Panc1 (cell line): ENCODE data around the gene ASB6. TPM values are rescaled to one million over a fixed set of nuclear protein-coding genes. Genes with fewer than 3 reads are reported as not detected.

Source experiments
- ATAC-seq: fragments of 200-7000 bp; cut with Tn5 transposase; 2 replicates; pipeline ENCODE4 v1.9.1; 2020; ENCODE audit warnings: mild to moderate bottlenecking, moderate library complexity
- BruUV-seq: library from RNA; stranded (reverse); fragments of 400-500 nt; replicated peaks from 2 replicates; lab custom pipeline; 2021; lab: Mats Ljungman, UMichigan
- CTCF ChIA-PET: fragments of 300-600 bp; sonication (Branson Sonifier 250); formaldehyde crosslinking; loops from one replicate; lab custom pipeline; 2022; ENCODE audit warnings: antibody characterized with exemption; lab: Charles Lee
- POLR2A ChIA-PET: fragments of 300-600 bp; sonication (Branson Sonifier 250); formaldehyde crosslinking; loops from one replicate; lab custom pipeline; 2022; ENCODE audit warnings: antibody characterized with exemption; lab: Charles Lee
- DNase-seq: peaks from one replicate; pipeline ENCODE4 v3.0.0-alpha.2; 2010; ENCODE audit warnings: low read depth, low spot score
- H3K27ac ChIP-seq: 2 replicates; pipeline ENCODE4 v1.5.1; 2011; ENCODE audit warnings: mild to moderate bottlenecking, low read length, inconsistent platforms
- H3K27me3 ChIP-seq: fragments of 200-500 bp; sonication (Bioruptor generic); 2 replicates; pipeline ENCODE4 v1.6.0; 2014; ENCODE audit warnings: low read length, inconsistent platforms; ENCODE audit not compliant: control insufficient read depth, insufficient read depth
- H3K36me3 ChIP-seq: fragments of 200-500 bp; sonication (Bioruptor generic); 2 replicates; pipeline ENCODE4 v1.5.1; 2014; ENCODE audit warnings: inconsistent platforms, mild to moderate bottlenecking, low read length, moderate library complexity; ENCODE audit not compliant: control insufficient read depth, insufficient read depth
- H3K4me1 ChIP-seq: 2 replicates; pipeline ENCODE4 v1.5.1; 2011; ENCODE audit warnings: inconsistent platforms, mild to moderate bottlenecking, low read length, moderate library complexity; ENCODE audit not compliant: control insufficient read depth, insufficient read depth
- H3K4me3 ChIP-seq, 2 experiments: 2 replicates each; pipeline ENCODE4 v1.5.1; 2011 to 2012; ENCODE audit warnings: low read depth in 2 of 2, low read length in 2 of 2, mild to moderate bottlenecking in 2 of 2, inconsistent platforms in 1 of 2, moderate library complexity in 1 of 2
- H3K9me3 ChIP-seq: fragments of 200-500 bp; sonication (Bioruptor generic); 2 replicates; pipeline ENCODE4 v1.5.1; 2014; ENCODE audit warnings: low read depth, mild to moderate bottlenecking, inconsistent platforms, low read length, moderate library complexity; ENCODE audit not compliant: control insufficient read depth, insufficient read depth
- POLR2AphosphoS5 ChIP-seq: IDR thresholded peaks from 2 replicates; pipeline ENCODE4 v1.6.1; 2012; ENCODE audit warnings: mild to moderate bottlenecking, low read depth, low read length, moderate library complexity
- REST ChIP-seq, 2 experiments: IDR thresholded peaks; 2 replicates each; pipeline ENCODE4 v1.6.1; 2011 to 2012; ENCODE audit warnings: low read depth in 2 of 2, control low read depth in 1 of 2, low read length in 1 of 2, mild to moderate bottlenecking in 1 of 2, moderate library complexity in 1 of 2; ENCODE audit not compliant: insufficient read depth in 1 of 2
- SIN3A ChIP-seq: IDR thresholded peaks from 2 replicates; pipeline ENCODE4 v1.6.1; 2012; ENCODE audit warnings: low read depth, mild to moderate bottlenecking, low read length, moderate library complexity, borderline replicate concordance; ENCODE audit not compliant: insufficient read depth
- TCF7L2 ChIP-seq: IDR thresholded peaks from 2 replicates; pipeline ENCODE4 v1.6.1; 2011; ENCODE audit warnings: mild to moderate bottlenecking, low read depth, low read length, inconsistent platforms
- in situ Hi-C: cut with HindIII; loops from 2 replicates; pipeline ENCODE4 v1.10.0; 2016; ENCODE audit warnings: low sequenced_read_pairs, low pct_unique_long_range_greater_than_20kb
- intact Hi-C: fragments of 100-400 bp; cut with micrococcal nuclease; formaldehyde crosslinking; loops from one replicate; pipeline ENCODE4 v1.10.0; 2022; ENCODE audit not compliant: unreplicated experiment
- total RNA-seq: library from RNA; stranded (reverse); gene quantifications from one replicate; pipeline ENCODE4 v1.2.1, GENCODE V29; 2021; ENCODE audit not compliant: unreplicated experiment
- TF ChIP-seq, protein P1 (sequence below): fragments of 450-650 bp; IDR thresholded peaks from 2 replicates; pipeline ENCODE4 v1.5.1; 2017; ENCODE audit warnings: mild to moderate bottlenecking

The ASB6 gene
- total RNA-seq, 1 experiment from 2014 or later: 14.3 TPM

GRCh38 chr9:129639034-129639630, 2.8 kb downstream of the ASB6 start:
- DNase-seq (no peak), ATAC-seq (no peak)
- no TSS peak for BruUV-seq
- no peaks in the 10 kb centered on the region; the same call in 1 of the 2 replicates for H3K36me3 ChIP-seq
- CTCF ChIA-PET: interaction anchor here (1.1 kb wide), 1 partner anchor 30 kb away, joined by 3 read pairs; no protein-coding TSS in a partner anchor
- no peak for TF ChIP-seq REST (IDR thresholded peaks at IDR 0.05; ENCODE audit: insufficient read depth in 1 of 2, low read depth in 2 of 2, low read length in 1 of 2)
- TF ChIP-seq, protein P1, sequence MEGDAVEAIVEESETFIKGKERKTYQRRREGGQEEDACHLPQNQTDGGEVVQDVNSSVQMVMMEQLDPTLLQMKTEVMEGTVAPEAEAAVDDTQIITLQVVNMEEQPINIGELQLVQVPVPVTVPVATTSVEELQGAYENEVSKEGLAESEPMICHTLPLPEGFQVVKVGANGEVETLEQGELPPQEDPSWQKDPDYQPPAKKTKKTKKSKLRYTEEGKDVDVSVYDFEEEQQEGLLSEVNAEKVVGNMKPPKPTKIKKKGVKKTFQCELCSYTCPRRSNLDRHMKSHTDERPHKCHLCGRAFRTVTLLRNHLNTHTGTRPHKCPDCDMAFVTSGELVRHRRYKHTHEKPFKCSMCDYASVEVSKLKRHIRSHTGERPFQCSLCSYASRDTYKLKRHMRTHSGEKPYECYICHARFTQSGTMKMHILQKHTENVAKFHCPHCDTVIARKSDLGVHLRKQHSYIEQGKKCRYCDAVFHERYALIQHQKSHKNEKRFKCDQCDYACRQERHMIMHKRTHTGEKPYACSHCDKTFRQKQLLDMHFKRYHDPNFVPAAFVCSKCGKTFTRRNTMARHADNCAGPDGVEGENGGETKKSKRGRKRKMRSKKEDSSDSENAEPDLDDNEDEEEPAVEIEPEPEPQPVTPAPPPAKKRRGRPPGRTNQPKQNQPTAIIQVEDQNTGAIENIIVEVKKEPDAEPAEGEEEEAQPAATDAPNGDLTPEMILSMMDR: no peak
- TF ChIP-seq SIN3A: no peak
- TF ChIP-seq POLR2AphosphoS5: no peak
- in situ Hi-C loops: no loop called here
- intact Hi-C loops: no loop called here
- no peaks in the 10 kb centered on the region for H3K4me1 ChIP-seq
- no peak overlapping the region for H3K27ac ChIP-seq
- H3K9me3 ChIP-seq: no peaks in the 10 kb centered on the region
- POLR2A ChIA-PET: no interaction called here
- H3K27me3 ChIP-seq: no peaks in the 10 kb centered on the region
- H3K4me3 ChIP-seq: no peak overlapping the region

DNA sequence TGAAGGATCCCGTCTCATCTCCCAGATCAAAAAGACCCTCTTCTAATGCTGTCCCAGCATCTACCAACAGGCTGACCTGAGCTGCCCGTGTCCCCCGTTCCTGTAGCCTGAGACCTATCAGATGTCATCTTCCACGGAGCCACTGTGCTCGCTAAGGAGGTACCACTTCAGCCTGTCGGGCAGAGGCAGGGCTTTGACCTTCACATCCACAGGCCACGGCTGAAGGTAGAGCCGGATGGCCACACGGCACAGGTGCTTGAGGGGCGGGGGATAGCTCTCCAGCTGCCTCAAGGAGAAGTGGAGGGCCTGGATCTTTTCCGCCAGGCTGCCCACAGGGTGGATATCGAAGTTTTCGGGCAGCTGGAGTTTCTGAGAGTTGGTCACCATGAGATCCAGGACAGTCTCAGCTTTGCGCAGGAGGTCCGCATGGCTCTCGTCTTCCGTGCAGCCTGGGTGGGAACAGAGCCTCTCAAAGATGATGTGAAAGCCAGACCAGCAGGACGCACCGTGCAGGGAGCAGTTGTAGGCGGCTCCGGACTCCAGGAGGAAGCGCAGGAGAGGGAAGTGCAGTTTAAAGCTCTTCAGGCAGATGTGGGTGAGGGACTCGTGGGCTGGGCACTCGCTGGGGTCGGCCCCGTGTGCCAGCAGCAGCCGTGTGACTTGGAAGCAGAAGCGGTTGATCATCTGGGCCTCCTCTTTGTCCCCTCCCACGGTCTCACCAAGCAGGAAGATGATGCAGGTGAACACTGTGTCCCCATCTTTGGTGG, 4.1 kb downstream of the ASB6 start:
- CTCF ChIA-PET: interaction anchor here (0.6 kb wide), 1 partner anchor 338 kb away, joined by 5 read pairs; no protein-coding TSS in a partner anchor
- POLR2A ChIA-PET: interaction anchor here (0.6 kb wide), 1 partner anchor 15 kb away, joined by 4 read pairs; no protein-coding TSS in a partner anchor
- Histone ChIP-seq H3K27me3 (no peaks in the 10 kb centered on the region), H3K4me1 (no peaks in the 10 kb centered on the region), H3K27ac (no peak overlapping the region), H3K9me3 (no peaks in the 10 kb centered on the region), H3K4me3 (no peak overlapping the region), H3K36me3 (no peaks in the 10 kb centered on the region; the same call in 1 of the 2 replicates)
- in situ Hi-C loops (no loop called here), intact Hi-C loops (no loop called here)
- ATAC-seq: no peak
- TSS peak; percentile 26 for BruUV-seq
- TF ChIP-seq POLR2AphosphoS5: no peak
- TF ChIP-seq REST (IDR thresholded peaks at IDR 0.05; ENCODE audit: insufficient read depth in 1 of 2, low read depth in 2 of 2, low read length in 1 of 2): no peak
- TF ChIP-seq, protein P1: no peak
- no peak for TF ChIP-seq TCF7L2
- no peak for TF ChIP-seq SIN3A
- DNase-seq: no peak
